Measurements from ENCODE around the gene PARD3B. TPM values are rescaled to one million over a fixed set of nuclear protein-coding genes. Genes with fewer than 3 reads are reported as not detected.

Gene PARD3B
- total RNA-seq, 1 experiment from 2014 or later: 2.0 TPM

- Histone ChIP-seq H3K4me2 (ENCODE audit: low read length) (no peak overlapping the region), H3K9me2 (ENCODE audit: insufficient read depth) (no peaks in the 10 kb centered on the region), H3K4me3 (replicated peaks in 1 of 2; ENCODE audit: low read depth in 1 of 2, low read length in 2 of 2) (no peak overlapping the region), H3K27ac (ENCODE audit: low read depth, low read length) (no peak overlapping the region), H3K4me1 (ENCODE audit: control insufficient read depth in 1 of 2, insufficient read depth in 2 of 2, low read length in 2 of 2) (no peaks in the 10 kb centered on the region), H2AFZ (ENCODE audit: low read depth, low read length, poor library complexity, severe bottlenecking) (no peak overlapping the region), H3K36me3 (ENCODE audit: control insufficient read depth in 1 of 2, insufficient read depth in 2 of 2, low read length in 2 of 2) (no peaks in the 10 kb centered on the region), H4K20me1 (ENCODE audit: insufficient read depth) (no peaks in the 10 kb centered on the region), H3K79me2 (ENCODE audit: insufficient read depth, low read length) (no peaks in the 10 kb centered on the region), H3K9me3 (ENCODE audit: control insufficient read depth in 1 of 2, insufficient read depth in 1 of 2, low read depth in 1 of 2, low read length in 2 of 2) (no peaks in the 10 kb centered on the region), H3K27me3 (ENCODE audit: insufficient read depth, low read length) (peaks cover 12% of the 10 kb centered on the region; the same call in 1 of the 2 replicates), H3K9ac (ENCODE audit: low read length) (no peak overlapping the region)
- TF ChIP-seq ELF1 (IDR thresholded peaks at IDR 0.05; ENCODE audit: borderline replicate concordance, low read depth) (no peak), EZH2phosphoT487 (IDR thresholded peaks at IDR 0.05; ENCODE audit: borderline replicate concordance) (no peak), ZFX (IDR thresholded peaks at IDR 0.05) (no peak), REST (IDR thresholded peaks at IDR 0.05; ENCODE audit: low read depth) (no peak), EGR1 (IDR thresholded peaks at IDR 0.05; ENCODE audit: low read depth) (no peak), ZNF274 (IDR thresholded peaks at IDR 0.05; ENCODE audit: low read depth, low read length) (no peak)
- TF ChIP-seq, protein P1, sequence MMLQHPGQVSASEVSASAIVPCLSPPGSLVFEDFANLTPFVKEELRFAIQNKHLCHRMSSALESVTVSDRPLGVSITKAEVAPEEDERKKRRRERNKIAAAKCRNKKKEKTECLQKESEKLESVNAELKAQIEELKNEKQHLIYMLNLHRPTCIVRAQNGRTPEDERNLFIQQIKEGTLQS (IDR thresholded peaks at IDR 0.05): no peak
- ChIA-PET CTCF (no interaction called here), POLR2A (no interaction called here), RAD21 (ENCODE audit: low non-redundant PET in 1 of 2, low total read pairs in 2 of 2, uncharacterized antibody in 2 of 2, unreplicated experiment in 2 of 2) (no interaction called here)
- DNase-seq (ENCODE audit: low read depth, low spot score): no peak
- no TSS peak for BruUV-seq (replicated peaks)
- no peak for ATAC-seq
- intact Hi-C loops (cut with micrococcal nuclease): no loop called here
Measured at GRCh38 chr2:205556357-205556756, 1011.1 kb downstream of the PARD3B start.
